BJ (cell line): ENCODE measurements around the gene IMPDH2. TPM values are rescaled to one million over a fixed set of nuclear protein-coding genes. Genes with fewer than 3 reads are reported as not detected.

Experiments
- CTCF ChIA-PET: fragments of 350-600 bp; formaldehyde crosslinking; extraction: SDS; loops from one replicate; lab custom pipeline; 2021; ENCODE audit warnings: antibody characterized with exemption, inconsistent platforms; lab: Yijun Ruan, JAX
- POLR2A ChIA-PET: fragments of 300-600 bp; sonication (Branson Sonifier 250); formaldehyde crosslinking; extraction: SDS; loops from one replicate; lab custom pipeline; 2021; ENCODE audit warnings: antibody characterized with exemption; lab: Charles Lee
- DNase-seq: peaks from one replicate; pipeline ENCODE4 v3.0.0-alpha.2; 2011; ENCODE audit warnings: low read depth
- H3K27me3 ChIP-seq: 2 replicates; pipeline ENCODE4 v1.6.0; 2011; ENCODE audit warnings: low read length; ENCODE audit not compliant: control insufficient read depth, insufficient read depth
- H3K36me3 ChIP-seq: 2 replicates; pipeline ENCODE4 v1.5.1; 2011; ENCODE audit warnings: low read length; ENCODE audit not compliant: control insufficient read depth, insufficient read depth
- H3K4me3 ChIP-seq: 2 replicates; pipeline ENCODE4 v1.5.1; 2011; ENCODE audit warnings: low read depth, mild to moderate bottlenecking, control low read depth, low read length
- polyA plus RNA-seq: library from polyadenylated mRNA; depleted of rRNA; stranded (reverse); fragments of >200 nt; gene quantifications from 2 replicates; pipeline ENCODE4 v1.2.3, GENCODE V29; 2011
- TF ChIP-seq, protein P1 (sequence below): IDR thresholded peaks from 2 replicates; pipeline ENCODE4 v1.5.1; 2011; ENCODE audit warnings: low read depth, mild to moderate bottlenecking, control low read depth, inconsistent platforms, low read length, moderate library complexity; ENCODE audit not compliant: insufficient read depth

Gene IMPDH2
- polyA plus RNA-seq, 1 experiment, result 395 TPM

DNA sequence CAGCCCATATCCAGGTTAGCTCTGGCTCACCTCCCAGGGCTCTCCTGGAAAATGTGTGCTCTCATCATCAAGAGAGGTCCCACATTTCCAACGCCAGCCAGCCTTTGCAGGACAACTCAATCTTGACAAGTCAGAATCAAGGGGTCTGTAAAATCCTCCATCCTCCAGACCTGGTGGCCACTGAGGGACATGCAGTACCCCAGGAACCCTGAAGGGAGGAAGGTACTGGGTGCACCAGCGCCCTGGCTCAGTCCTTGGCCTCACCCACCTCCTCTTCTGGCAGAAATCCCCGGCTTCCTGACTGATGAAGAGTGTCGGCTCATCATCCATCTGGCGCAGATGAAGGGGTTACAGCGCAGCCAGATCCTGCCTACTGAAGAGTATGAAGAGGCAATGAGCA is 28.0 kb downstream of the IMPDH2 start:
- TF ChIP-seq, protein P1, sequence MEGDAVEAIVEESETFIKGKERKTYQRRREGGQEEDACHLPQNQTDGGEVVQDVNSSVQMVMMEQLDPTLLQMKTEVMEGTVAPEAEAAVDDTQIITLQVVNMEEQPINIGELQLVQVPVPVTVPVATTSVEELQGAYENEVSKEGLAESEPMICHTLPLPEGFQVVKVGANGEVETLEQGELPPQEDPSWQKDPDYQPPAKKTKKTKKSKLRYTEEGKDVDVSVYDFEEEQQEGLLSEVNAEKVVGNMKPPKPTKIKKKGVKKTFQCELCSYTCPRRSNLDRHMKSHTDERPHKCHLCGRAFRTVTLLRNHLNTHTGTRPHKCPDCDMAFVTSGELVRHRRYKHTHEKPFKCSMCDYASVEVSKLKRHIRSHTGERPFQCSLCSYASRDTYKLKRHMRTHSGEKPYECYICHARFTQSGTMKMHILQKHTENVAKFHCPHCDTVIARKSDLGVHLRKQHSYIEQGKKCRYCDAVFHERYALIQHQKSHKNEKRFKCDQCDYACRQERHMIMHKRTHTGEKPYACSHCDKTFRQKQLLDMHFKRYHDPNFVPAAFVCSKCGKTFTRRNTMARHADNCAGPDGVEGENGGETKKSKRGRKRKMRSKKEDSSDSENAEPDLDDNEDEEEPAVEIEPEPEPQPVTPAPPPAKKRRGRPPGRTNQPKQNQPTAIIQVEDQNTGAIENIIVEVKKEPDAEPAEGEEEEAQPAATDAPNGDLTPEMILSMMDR, result no peak
- H3K36me3 ChIP-seq, result peaks cover 2% of the 10 kb centered on the region
- DNase-seq, result no peak
- ChIA-PET POLR2A (no interaction called here), CTCF (interaction anchor here (1.1 to 1.2 kb wide), 3 partner anchors 9 to 93 kb away, joined by 4 to 5 read pairs (median 4); no protein-coding TSS in a partner anchor)
- H3K27me3 ChIP-seq, result no peaks in the 10 kb centered on the region
- no peak overlapping the region for H3K4me3 ChIP-seq

DNA sequence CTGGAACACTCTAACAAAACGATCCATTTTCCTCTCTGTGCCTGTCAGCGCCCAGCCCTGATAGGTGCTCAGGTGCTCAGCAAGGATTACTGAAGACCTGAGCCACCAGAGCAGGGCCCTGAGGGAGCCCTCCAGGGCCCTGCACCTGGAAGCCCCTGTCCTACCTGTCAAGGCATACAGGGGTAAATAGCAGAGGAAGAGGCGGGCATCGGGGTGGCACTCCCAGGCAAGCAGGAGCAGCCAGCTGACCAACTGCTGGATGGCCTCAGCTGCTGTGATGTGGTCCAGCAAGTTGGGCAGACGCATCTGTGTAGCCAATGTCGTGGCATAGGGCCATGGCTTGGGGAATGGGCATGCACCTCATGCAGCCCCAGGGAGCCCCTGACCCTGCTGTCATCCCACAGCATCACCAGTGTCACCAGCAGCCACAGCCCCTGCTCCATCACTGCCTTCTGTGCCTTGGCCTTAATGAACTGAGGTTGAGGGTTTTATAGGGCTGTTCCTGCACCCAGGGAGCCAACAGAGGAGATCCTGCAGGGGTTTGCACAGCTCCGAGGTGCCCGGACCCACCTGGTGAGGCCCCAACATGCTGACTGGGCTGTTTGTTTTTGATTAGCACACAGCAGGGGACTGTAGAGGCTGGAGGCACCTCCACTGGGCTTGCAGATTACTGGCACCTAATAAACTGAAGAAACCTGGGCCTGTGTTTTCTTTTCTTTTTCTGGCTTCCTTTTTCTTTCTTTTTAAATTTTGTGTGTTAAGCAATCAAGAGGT is 29.9 kb downstream of the IMPDH2 start:
- ChIA-PET POLR2A (no interaction called here), CTCF (interaction anchor here (1.0 kb wide), 1 partner anchor 8 kb away, joined by 3 read pairs; no protein-coding TSS in a partner anchor)
- H3K4me3 ChIP-seq, result no peak overlapping the region
- no peak for DNase-seq
- peaks cover 2% of the 10 kb centered on the region for H3K36me3 ChIP-seq
- TF ChIP-seq, protein P1, result no peak
- H3K27me3 ChIP-seq, result no peaks in the 10 kb centered on the region

DNA sequence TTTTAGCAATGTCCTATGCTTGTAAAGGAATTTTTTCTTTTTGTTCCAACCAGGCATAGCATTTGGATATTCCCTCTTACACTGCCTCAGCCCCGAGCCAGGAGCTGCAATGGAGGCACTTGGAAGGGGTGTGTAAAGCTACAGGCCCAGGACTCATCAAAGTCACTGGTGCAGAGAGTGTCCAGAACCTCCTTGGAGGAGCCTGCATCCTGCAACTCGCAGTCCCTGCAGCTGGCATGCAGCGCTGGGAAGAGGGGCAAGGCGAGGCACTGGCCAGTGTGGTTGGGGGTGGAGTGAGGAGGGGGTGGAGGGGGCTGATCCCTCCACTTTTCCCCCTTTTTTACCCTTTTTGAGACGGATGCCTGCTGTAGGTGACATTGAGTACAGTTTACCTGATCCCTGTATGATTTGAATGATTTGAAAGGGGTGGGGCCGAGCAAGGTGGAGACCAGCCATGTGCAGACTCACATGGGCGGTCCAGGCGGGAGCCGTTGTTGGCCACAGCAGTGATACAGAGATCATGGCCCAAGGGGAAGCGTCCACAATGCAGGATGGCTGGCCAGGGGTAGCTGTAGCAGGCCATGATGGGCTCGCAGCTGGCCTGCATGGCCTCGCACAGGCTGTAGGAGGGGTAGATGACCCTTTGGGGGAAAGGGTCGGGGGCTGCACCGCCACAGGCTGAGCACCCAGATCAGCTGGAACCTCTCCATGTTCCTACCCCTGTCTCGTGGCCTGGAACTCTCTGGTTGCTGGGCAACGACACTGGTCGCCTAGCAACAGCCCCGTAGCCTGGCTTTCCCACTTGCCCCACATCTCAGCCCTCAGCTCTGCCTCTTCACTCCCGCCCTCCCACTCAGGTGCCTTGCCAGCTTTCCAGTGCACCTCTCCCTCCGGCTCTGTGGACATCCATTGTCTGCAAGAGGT is 31.2 kb downstream of the IMPDH2 start:
- ChIA-PET POLR2A (no interaction called here), CTCF (interaction anchor here (1.2 kb wide), 1 partner anchor 51 kb away, joined by 3 read pairs; no protein-coding TSS in a partner anchor)
- DNase-seq, result no peak
- TF ChIP-seq, protein P1, result no peak
- Histone ChIP-seq H3K4me3 (no peak overlapping the region), H3K27me3 (no peaks in the 10 kb centered on the region), H3K36me3 (peaks cover 5% of the 10 kb centered on the region)

DNA sequence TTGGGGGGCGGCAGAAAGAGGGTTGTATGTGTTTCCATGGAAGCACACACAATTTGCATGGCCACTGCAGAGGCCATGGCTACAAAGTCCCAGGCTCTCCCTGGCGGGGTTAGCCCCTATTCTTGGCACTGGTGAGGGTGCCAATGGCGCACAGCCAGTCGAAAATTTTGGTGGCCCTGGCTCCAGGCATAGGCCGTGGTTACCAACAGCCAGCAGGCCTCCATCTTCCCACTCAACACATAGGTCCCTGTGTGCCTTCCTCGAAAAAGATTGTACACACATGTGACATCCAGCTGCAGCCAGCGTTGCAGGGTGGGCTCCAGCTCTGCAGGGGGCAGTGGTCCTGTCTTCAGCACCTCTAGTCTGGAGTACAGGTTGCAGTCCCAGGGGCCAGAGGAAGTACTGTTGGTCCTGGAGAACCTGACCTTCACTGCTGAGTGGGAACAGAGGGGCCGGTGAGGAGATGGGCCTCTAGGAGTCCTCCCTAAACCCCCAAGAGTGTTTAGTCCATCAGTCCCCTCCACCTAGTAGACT is 32.0 kb downstream of the IMPDH2 start:
- no peak overlapping the region for H3K4me3 ChIP-seq
- no peak for DNase-seq
- ChIA-PET POLR2A (no interaction called here), CTCF (interaction anchor here (1.2 kb wide), 1 partner anchor 51 kb away, joined by 3 read pairs; no protein-coding TSS in a partner anchor)
- no peaks in the 10 kb centered on the region for H3K27me3 ChIP-seq
- TF ChIP-seq, protein P1, result no peak
- H3K36me3 ChIP-seq, result peaks cover 5% of the 10 kb centered on the region
